Osteocyte (in vitro differentiated cells): ENCODE results near the gene TCP11L2. TPM values are rescaled to one million over a fixed set of nuclear protein-coding genes. Genes with fewer than 3 reads are reported as not detected.
"Not testable (repeated sequence)": the region's sequence is repeated elsewhere in the genome, so short reads cannot be mapped to it uniquely, and the experiment has no call there.

Experiments used
- DNase-seq: peaks from one replicate; pipeline ENCODE4 v3.0.0; 2021; ENCODE audit warnings: mixed read lengths; ENCODE audit not compliant: unreplicated experiment; ENCODE audit errors: extremely low spot score
- H3K27ac Mint-ChIP-seq: one replicate; pipeline ENCODE4 v1.8.0; 2021; ENCODE audit warnings: mild to moderate bottlenecking, mixed read lengths; ENCODE audit not compliant: unreplicated experiment
- H3K27me3 Mint-ChIP-seq: one replicate; pipeline ENCODE4 v1.8.0; 2021; ENCODE audit warnings: mixed read lengths; ENCODE audit not compliant: unreplicated experiment
- H3K36me3 Mint-ChIP-seq: one replicate; pipeline ENCODE4 v1.8.0; 2021; ENCODE audit warnings: mixed read lengths; ENCODE audit not compliant: unreplicated experiment
- H3K4me1 Mint-ChIP-seq: one replicate; pipeline ENCODE4 v1.8.0; 2021; ENCODE audit warnings: mixed read lengths; ENCODE audit not compliant: unreplicated experiment
- H3K4me3 Mint-ChIP-seq: one replicate; pipeline ENCODE4 v1.8.0; 2021; ENCODE audit warnings: mild to moderate bottlenecking, moderate library complexity, mixed read lengths; ENCODE audit not compliant: unreplicated experiment
- H3K9me3 Mint-ChIP-seq: one replicate; pipeline ENCODE4 v1.8.0; 2021; ENCODE audit warnings: mixed read lengths; ENCODE audit not compliant: unreplicated experiment
- total RNA-seq: library from RNA; stranded (reverse); gene quantifications from 2 replicates; pipeline ENCODE4 v1.2.1, GENCODE V29; 2021
- TF ChIP-seq, protein P1 (sequence below): fragments of 200-600 bp; sonication (generic); IDR thresholded peaks from 2 replicates; pipeline ENCODE4 v1.5.0; 2021; ENCODE audit warnings: antibody characterized with exemption, mild to moderate bottlenecking, moderate library complexity

TCP11L2 gene
- total RNA-seq, 1 donor from 2014 or later, result 42.7 TPM

DNA sequence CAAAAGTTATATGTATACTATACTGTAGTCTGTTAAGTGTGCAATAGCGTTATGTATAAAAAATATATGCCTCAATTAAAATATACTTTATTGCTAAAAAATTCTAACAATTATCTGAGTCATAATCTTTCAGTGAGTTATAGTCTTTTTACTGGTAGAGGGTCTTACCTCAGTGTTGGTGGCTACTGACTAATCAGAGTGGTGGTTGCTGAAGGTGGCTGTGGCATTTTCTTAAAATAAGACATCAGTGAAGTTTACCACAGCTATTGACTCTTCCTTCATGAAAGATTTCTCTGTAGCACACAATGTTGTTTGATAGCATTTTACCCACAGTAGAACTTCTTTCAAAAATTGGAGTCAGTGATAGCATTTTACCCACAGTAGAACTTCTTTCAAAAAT lies 78.4 kb downstream of the TCP11L2 start:
- H3K4me1 Mint-ChIP-seq, result peaks cover 1% of the 10 kb centered on the region
- no peak for DNase-seq
- H3K36me3 Mint-ChIP-seq, result peaks cover 44% of the 10 kb centered on the region
- H3K4me3 Mint-ChIP-seq, result no peak overlapping the region
- peaks cover 13% of the 10 kb centered on the region for H3K9me3 Mint-ChIP-seq
- no peak overlapping the region for H3K27ac Mint-ChIP-seq
- H3K27me3 Mint-ChIP-seq, result no peaks in the 10 kb centered on the region
- TF ChIP-seq, protein P1, sequence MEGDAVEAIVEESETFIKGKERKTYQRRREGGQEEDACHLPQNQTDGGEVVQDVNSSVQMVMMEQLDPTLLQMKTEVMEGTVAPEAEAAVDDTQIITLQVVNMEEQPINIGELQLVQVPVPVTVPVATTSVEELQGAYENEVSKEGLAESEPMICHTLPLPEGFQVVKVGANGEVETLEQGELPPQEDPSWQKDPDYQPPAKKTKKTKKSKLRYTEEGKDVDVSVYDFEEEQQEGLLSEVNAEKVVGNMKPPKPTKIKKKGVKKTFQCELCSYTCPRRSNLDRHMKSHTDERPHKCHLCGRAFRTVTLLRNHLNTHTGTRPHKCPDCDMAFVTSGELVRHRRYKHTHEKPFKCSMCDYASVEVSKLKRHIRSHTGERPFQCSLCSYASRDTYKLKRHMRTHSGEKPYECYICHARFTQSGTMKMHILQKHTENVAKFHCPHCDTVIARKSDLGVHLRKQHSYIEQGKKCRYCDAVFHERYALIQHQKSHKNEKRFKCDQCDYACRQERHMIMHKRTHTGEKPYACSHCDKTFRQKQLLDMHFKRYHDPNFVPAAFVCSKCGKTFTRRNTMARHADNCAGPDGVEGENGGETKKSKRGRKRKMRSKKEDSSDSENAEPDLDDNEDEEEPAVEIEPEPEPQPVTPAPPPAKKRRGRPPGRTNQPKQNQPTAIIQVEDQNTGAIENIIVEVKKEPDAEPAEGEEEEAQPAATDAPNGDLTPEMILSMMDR, result no peak

GRCh38 chr12:106381866-106382265 lies 79.3 kb downstream of the TCP11L2 start:
- not testable (repeated sequence) for H3K27ac Mint-ChIP-seq, H3K4me3 Mint-ChIP-seq, H3K27me3 Mint-ChIP-seq, H3K4me1 Mint-ChIP-seq, DNase-seq
- Mint-ChIP-seq H3K36me3 (peaks cover 38% of the 10 kb centered on the region), H3K9me3 (peaks cover 13% of the 10 kb centered on the region)

DNA sequence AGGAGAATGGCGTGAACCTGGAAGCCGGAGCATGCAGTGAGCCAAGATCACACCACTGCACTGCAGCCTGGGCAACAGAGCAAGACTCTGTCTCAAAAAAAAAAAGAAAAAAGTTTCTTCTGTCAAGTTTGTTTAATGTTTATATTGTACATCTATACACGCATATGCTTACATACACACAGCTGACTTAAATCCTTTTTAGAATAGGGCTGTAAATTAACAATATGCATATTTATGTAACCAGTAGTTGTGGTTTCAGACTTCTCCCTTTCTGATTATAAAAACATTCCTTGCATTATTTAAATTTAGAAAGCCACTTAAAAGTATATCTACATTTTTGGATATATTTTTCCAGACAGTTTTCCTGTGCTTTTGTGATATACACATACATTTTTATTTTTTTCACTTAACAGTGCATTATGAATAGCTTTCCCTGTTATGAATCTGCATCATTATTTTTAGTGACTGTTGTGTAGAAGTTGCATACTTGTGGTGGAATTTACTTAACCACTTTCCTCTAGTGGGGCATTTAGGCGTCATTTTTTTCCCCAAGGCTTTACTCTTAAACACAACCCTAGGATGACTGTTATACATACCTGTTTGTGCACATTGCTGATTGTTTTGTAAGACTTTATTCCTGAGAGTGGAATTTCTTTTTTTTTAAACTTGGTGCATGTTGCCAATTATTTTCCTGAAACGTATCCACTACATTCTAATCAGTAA lies 84.4 kb downstream of the TCP11L2 start:
- no peak overlapping the region for H3K4me3 Mint-ChIP-seq
- H3K36me3 Mint-ChIP-seq, result peaks cover 18% of the 10 kb centered on the region
- H3K27me3 Mint-ChIP-seq, result no peaks in the 10 kb centered on the region
- no peak overlapping the region for H3K27ac Mint-ChIP-seq
- peaks cover 7% of the 10 kb centered on the region for H3K4me1 Mint-ChIP-seq
- no peak for DNase-seq
- TF ChIP-seq, protein P1, result no peak
- peaks cover 11% of the 10 kb centered on the region for H3K9me3 Mint-ChIP-seq

- peaks cover 14% of the 10 kb centered on the region for H3K36me3 Mint-ChIP-seq
- H3K27ac Mint-ChIP-seq, result no peak overlapping the region
- no peaks in the 10 kb centered on the region for H3K27me3 Mint-ChIP-seq
- no peak overlapping the region for H3K4me3 Mint-ChIP-seq
- no peak for DNase-seq
- peaks cover 3% of the 10 kb centered on the region for H3K9me3 Mint-ChIP-seq
- TF ChIP-seq, protein P1, result no peak
- peaks cover 7% of the 10 kb centered on the region for H3K4me1 Mint-ChIP-seq
Measured at GRCh38 chr12:106387848-106388377, 85.4 kb downstream of the TCP11L2 start.

DNA sequence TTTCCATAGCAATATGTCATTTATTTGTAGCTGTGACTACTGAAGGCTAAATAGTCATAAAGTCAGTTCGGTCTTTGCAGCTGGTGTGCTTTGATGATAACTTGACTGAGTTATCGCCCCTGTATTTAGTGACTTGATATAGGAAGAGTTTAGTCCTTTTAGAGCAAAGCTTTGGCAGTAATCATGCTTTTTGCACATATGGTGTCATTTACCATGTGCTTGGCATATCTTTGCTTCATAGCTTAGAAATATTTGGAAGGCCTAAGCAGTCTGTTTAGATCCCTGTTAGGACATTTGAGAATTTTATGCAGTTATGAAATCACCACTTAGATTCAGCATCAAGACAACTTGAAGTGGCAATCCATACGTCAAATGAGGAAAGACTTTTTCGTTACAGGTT lies 86.6 kb downstream of the TCP11L2 start:
- peaks cover 7% of the 10 kb centered on the region for H3K4me1 Mint-ChIP-seq
- no peak overlapping the region for H3K4me3 Mint-ChIP-seq
- H3K27ac Mint-ChIP-seq, result no peak overlapping the region
- no peak for DNase-seq
- TF ChIP-seq, protein P1, result no peak
- peaks cover 17% of the 10 kb centered on the region for H3K36me3 Mint-ChIP-seq
- no peaks in the 10 kb centered on the region for H3K27me3 Mint-ChIP-seq
- H3K9me3 Mint-ChIP-seq, result no peaks in the 10 kb centered on the region
